OCI-LY1 (cell line): ENCODE measurements around the gene CDH8.

Experiments used
- H2AFZ ChIP-seq: fragments of 200-600 bp; sonication (generic), shearing (Covaris generic); 2 replicates; pipeline ENCODE4 v1.6.0; 2014; ENCODE audit warnings: antibody characterized with exemption, mild to moderate bottlenecking, low read length
- H3F3A ChIP-seq: fragments of 200-600 bp; sonication (generic), shearing (Covaris generic); 2 replicates; pipeline ENCODE4 v1.6.0; 2014; ENCODE audit warnings: mild to moderate bottlenecking, antibody characterized with exemption, low read length, moderate library complexity; ENCODE audit not compliant: insufficient read depth
- H3K27ac ChIP-seq: fragments of 200-600 bp; sonication (generic); 2 replicates; pipeline ENCODE4 v1.5.1; 2014; ENCODE audit warnings: low read length, mixed run types, mild to moderate bottlenecking, low read depth; ENCODE audit not compliant: poor library complexity, severe bottlenecking
- H3K27me3 ChIP-seq: fragments of 200-600 bp; sonication (generic); 2 replicates; pipeline ENCODE4 v1.6.0; 2014; ENCODE audit warnings: antibody characterized with exemption, mild to moderate bottlenecking, low read length, moderate library complexity; ENCODE audit not compliant: insufficient read depth
- H3K36me3 ChIP-seq: fragments of 200-600 bp; sonication (generic); 2 replicates; pipeline ENCODE4 v1.6.1; 2014; ENCODE audit warnings: mild to moderate bottlenecking, antibody characterized with exemption, low read length, moderate library complexity, mixed read lengths; ENCODE audit not compliant: insufficient read depth
- H3K4me1 ChIP-seq: fragments of 200-600 bp; sonication (generic); 2 replicates; pipeline ENCODE4 v1.5.1; 2014; ENCODE audit warnings: mild to moderate bottlenecking, low read length, moderate library complexity; ENCODE audit not compliant: insufficient read depth, severe bottlenecking
- H3K4me2 ChIP-seq: fragments of 200-600 bp; sonication (generic), shearing (Covaris generic); 2 replicates; pipeline ENCODE4 v1.6.1; 2014; ENCODE audit warnings: low read length
- H3K4me3 ChIP-seq: fragments of 200-600 bp; sonication (generic); 2 replicates; pipeline ENCODE4 v1.5.1; 2014; ENCODE audit warnings: low read length, low read depth, mild to moderate bottlenecking, mixed read lengths; ENCODE audit not compliant: poor library complexity, severe bottlenecking
- H3K79me2 ChIP-seq: fragments of 200-600 bp; shearing (Covaris generic); 2 replicates; pipeline ENCODE4 v1.6.1; 2016; ENCODE audit warnings: mixed run types, low read length, mixed read lengths; ENCODE audit not compliant: insufficient read depth
- H3K9ac ChIP-seq: fragments of 200-600 bp; sonication (generic), shearing (Covaris generic); 2 replicates; pipeline ENCODE4 v1.6.1; 2014; ENCODE audit warnings: mild to moderate bottlenecking, low read length, mixed read lengths
- H3K9me2 ChIP-seq: fragments of 200-600 bp; sonication (generic), shearing (Covaris generic); 2 replicates; pipeline ENCODE4 v1.6.1; 2014; ENCODE audit warnings: low read depth, mild to moderate bottlenecking, low read length, mixed read lengths
- H3K9me3 ChIP-seq: fragments of 200-600 bp; shearing (Covaris generic); 2 replicates; pipeline ENCODE4 v1.6.1; 2014; ENCODE audit warnings: low read length, mixed read lengths
- H4K20me1 ChIP-seq: fragments of 200-600 bp; sonication (generic), shearing (Covaris generic); 2 replicates; pipeline ENCODE4 v1.6.0; 2016; ENCODE audit warnings: mild to moderate bottlenecking, low read length; ENCODE audit not compliant: insufficient read depth
- EZH2 ChIP-seq: fragments of 200-600 bp; sonication (generic), shearing (Covaris generic); IDR thresholded peaks from 2 replicates; pipeline ENCODE4 v1.8.0; 2017; ENCODE audit warnings: borderline replicate concordance, mixed run types, mild to moderate bottlenecking, antibody characterized with exemption, low read length, moderate library complexity, mixed read lengths
- TF ChIP-seq, protein P1 (sequence below): fragments of 200-600 bp; sonication (generic), shearing (Covaris generic); IDR thresholded peaks from 2 replicates; pipeline ENCODE4 v1.5.1; 2017; ENCODE audit warnings: mild to moderate bottlenecking, antibody characterized with exemption, low read length, moderate library complexity, mixed read lengths

CDH8 gene

DNA sequence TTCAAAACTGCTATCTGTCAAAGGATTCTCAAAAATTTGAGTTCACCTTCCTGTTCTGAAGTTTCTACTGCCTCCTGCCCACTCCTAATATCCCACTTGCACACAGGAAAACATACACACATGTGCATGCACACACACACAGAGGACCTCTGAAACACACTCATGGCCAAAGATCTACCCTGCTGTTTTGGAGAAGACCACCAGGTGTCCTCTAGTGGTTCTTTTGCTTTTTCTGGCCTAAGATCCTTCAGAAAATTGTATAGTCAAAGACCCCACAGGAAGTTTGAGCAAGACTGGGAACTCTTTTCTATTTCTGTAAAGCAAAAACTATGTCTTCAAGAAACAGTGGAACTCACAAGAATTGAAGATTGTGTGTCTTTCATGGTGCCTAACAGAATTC lies 90.2 kb downstream of the CDH8 start:
- no peaks in the 10 kb centered on the region for H4K20me1 ChIP-seq
- no peak overlapping the region for H3K27ac ChIP-seq
- H3K4me3 ChIP-seq = no peak overlapping the region
- no peaks in the 10 kb centered on the region for H3K79me2 ChIP-seq
- no peak overlapping the region for H3K9ac ChIP-seq
- H3K36me3 ChIP-seq = no peaks in the 10 kb centered on the region
- H3K9me3 ChIP-seq = no peaks in the 10 kb centered on the region
- H3K4me2 ChIP-seq = no peak overlapping the region
- no peaks in the 10 kb centered on the region for H3F3A ChIP-seq
- no peaks in the 10 kb centered on the region for H3K4me1 ChIP-seq
- no peak overlapping the region for H2AFZ ChIP-seq
- TF ChIP-seq, protein P1, sequence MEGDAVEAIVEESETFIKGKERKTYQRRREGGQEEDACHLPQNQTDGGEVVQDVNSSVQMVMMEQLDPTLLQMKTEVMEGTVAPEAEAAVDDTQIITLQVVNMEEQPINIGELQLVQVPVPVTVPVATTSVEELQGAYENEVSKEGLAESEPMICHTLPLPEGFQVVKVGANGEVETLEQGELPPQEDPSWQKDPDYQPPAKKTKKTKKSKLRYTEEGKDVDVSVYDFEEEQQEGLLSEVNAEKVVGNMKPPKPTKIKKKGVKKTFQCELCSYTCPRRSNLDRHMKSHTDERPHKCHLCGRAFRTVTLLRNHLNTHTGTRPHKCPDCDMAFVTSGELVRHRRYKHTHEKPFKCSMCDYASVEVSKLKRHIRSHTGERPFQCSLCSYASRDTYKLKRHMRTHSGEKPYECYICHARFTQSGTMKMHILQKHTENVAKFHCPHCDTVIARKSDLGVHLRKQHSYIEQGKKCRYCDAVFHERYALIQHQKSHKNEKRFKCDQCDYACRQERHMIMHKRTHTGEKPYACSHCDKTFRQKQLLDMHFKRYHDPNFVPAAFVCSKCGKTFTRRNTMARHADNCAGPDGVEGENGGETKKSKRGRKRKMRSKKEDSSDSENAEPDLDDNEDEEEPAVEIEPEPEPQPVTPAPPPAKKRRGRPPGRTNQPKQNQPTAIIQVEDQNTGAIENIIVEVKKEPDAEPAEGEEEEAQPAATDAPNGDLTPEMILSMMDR = peak; percentile 30; the same call in 1 of the 2 replicates
- TF ChIP-seq EZH2 = no peak
- H3K27me3 ChIP-seq = no peaks in the 10 kb centered on the region
- no peaks in the 10 kb centered on the region for H3K9me2 ChIP-seq

DNA sequence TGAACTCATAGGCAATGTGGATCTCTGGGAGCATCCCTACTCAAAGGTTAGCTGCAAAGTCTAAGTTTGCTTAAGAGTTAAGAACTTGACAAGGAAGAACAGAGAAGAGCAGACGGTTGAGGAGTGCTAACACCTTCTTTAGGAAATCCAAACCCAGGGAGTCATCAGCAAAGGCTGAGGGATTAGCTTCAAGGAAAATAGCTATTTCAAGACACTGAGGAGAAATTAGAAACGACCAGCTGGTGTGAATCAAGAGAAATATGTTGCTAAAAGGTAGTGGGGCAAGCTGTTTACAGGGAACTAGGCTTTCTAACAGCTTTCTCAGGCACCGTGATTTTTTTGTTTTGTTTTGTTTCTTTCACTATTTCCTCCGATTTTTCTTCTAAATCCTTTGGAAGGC lies 90.7 kb downstream of the CDH8 start:
- H3K79me2 ChIP-seq = no peaks in the 10 kb centered on the region
- H3K27ac ChIP-seq = no peak overlapping the region
- H3K36me3 ChIP-seq = no peaks in the 10 kb centered on the region
- no peaks in the 10 kb centered on the region for H3F3A ChIP-seq
- TF ChIP-seq EZH2 = no peak
- TF ChIP-seq, protein P1 = no peak
- no peak overlapping the region for H2AFZ ChIP-seq
- H4K20me1 ChIP-seq = no peaks in the 10 kb centered on the region
- H3K4me2 ChIP-seq = no peak overlapping the region
- no peaks in the 10 kb centered on the region for H3K4me1 ChIP-seq
- no peak overlapping the region for H3K9ac ChIP-seq
- no peak overlapping the region for H3K4me3 ChIP-seq
- H3K9me3 ChIP-seq = no peaks in the 10 kb centered on the region
- no peaks in the 10 kb centered on the region for H3K9me2 ChIP-seq
- H3K27me3 ChIP-seq = no peaks in the 10 kb centered on the region

DNA sequence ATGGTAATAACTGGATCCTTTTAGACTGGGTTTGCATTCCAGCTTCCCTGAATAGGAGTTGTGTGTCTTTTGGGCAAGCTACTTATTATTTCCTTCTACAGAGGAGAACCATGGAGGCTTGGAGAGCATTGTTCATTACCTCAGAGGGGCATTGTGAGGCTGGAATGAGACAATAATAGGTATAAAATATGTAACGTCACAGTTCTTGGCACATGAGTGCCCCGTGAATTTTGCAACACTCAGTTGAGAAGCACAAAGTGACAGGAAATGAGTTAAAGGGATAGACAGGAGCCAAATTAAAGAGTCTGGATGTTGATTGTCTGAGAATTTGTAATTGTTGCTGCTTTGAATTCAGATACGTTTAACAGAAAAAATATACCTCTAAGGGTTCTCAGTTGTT lies 92.2 kb downstream of the CDH8 start:
- H3K9me3 ChIP-seq = no peaks in the 10 kb centered on the region
- no peak overlapping the region for H2AFZ ChIP-seq
- no peaks in the 10 kb centered on the region for H3K36me3 ChIP-seq
- no peaks in the 10 kb centered on the region for H3K79me2 ChIP-seq
- TF ChIP-seq, protein P1 = no peak
- TF ChIP-seq EZH2 = no peak
- H3K4me3 ChIP-seq = no peak overlapping the region
- H3K9me2 ChIP-seq = no peaks in the 10 kb centered on the region
- no peaks in the 10 kb centered on the region for H3K27me3 ChIP-seq
- no peaks in the 10 kb centered on the region for H4K20me1 ChIP-seq
- no peak overlapping the region for H3K4me2 ChIP-seq
- H3K9ac ChIP-seq = no peak overlapping the region
- no peak overlapping the region for H3K27ac ChIP-seq
- no peaks in the 10 kb centered on the region for H3F3A ChIP-seq
- no peaks in the 10 kb centered on the region for H3K4me1 ChIP-seq
